Upper lobe of left lung (tissue), 4 donors: ENCODE measurements around the gene KRTAP9-6.

Experiments
- CTCF ChIP-seq, 6 experiments: fragments of 450-650 bp in 4 of 6; fragments of 200-600 bp in 2 of 6; sonication (generic) in 2 of 6; IDR thresholded peaks; one replicate each; pipeline ENCODE4 v1.5.1; 2016 to 2019; ENCODE audit warnings: antibody characterized with exemption in 6 of 6
- EP300 ChIP-seq, 4 donors: sonication (generic); formaldehyde crosslinking; IDR thresholded peaks; one replicate each; pipeline ENCODE4 v1.5.1; 2017; ENCODE audit warnings: antibody characterized with exemption in 4 of 4, control low read depth in 2 of 4
- POLR2A ChIP-seq, 4 donors: fragments of 450-650 bp; IDR thresholded peaks; one replicate each; pipeline ENCODE4 v1.5.1; 2016 to 2017; ENCODE audit warnings: antibody characterized with exemption in 4 of 4, mild to moderate bottlenecking in 2 of 4
- POLR2AphosphoS5 ChIP-seq, 2 donors: sonication (generic); formaldehyde crosslinking; IDR thresholded peaks; one replicate each; pipeline ENCODE4 v1.5.1; 2017; ENCODE audit warnings: antibody characterized with exemption in 2 of 2

- TF ChIP-seq CTCF (IDR thresholded peaks at IDR 0.05) (no peak), POLR2A (IDR thresholded peaks at IDR 0.05) (no peak), EP300 (IDR thresholded peaks at IDR 0.05) (no peak), POLR2AphosphoS5 (IDR thresholded peaks at IDR 0.05) (no peak)
These were observed 6.8 kb upstream of the KRTAP9-6 start for GRCh38 chr17:41258406-41258805.
